OCI-LY3 (cell line): Measurements from ENCODE around the gene MBIP.

Experiments used
- H2AFZ ChIP-seq: fragments of 200-600, 300-600 bp; shearing (Covaris generic); 2 replicates; pipeline ENCODE4 v1.6.0; 2014; ENCODE audit warnings: antibody characterized with exemption, low read depth, low read length
- H3K27ac ChIP-seq: fragments of 200-600, 300-600 bp; sonication (generic); 2 replicates; pipeline ENCODE4 v1.5.1; 2014; ENCODE audit warnings: mild to moderate bottlenecking, low read length, moderate library complexity, mixed read lengths
- H3K27me3 ChIP-seq: fragments of 200-600, 300-600 bp; sonication (generic); 2 replicates; pipeline ENCODE4 v1.6.1; 2014; ENCODE audit warnings: low read depth, low read length, mixed read lengths
- H3K36me3 ChIP-seq: fragments of 200-600, 300-600 bp; sonication (generic); replicated peaks from 2 replicates; pipeline ENCODE3; 2014; ENCODE audit warnings: low read depth, low read length, mixed read lengths
- H3K4me1 ChIP-seq: fragments of 300-600, 200-600 bp; sonication (generic); 2 replicates; pipeline ENCODE4 v1.6.1; 2014; ENCODE audit warnings: low read length, mixed read lengths
- H3K4me2 ChIP-seq: fragments of 200-600, 300-600 bp; sonication (generic); 2 replicates; pipeline ENCODE4 v1.6.1; 2014; ENCODE audit warnings: low read length, mixed read lengths
- H3K4me3 ChIP-seq: fragments of 300-600, 200-600 bp; sonication (generic); 2 replicates; pipeline ENCODE4 v1.5.1; 2014; ENCODE audit warnings: antibody characterized with exemption, mild to moderate bottlenecking, low read length, moderate library complexity
- H3K79me2 ChIP-seq: fragments of 300-600, 200-600 bp; shearing (Covaris generic); 2 replicates; pipeline ENCODE4 v1.6.1; 2014; ENCODE audit warnings: mild to moderate bottlenecking, low read length, mixed read lengths
- H3K9ac ChIP-seq: fragments of 300-600, 200-600 bp; shearing (Covaris generic); 2 replicates; pipeline ENCODE4 v1.6.0; 2014; ENCODE audit warnings: mild to moderate bottlenecking, low read length, moderate library complexity
- H3K9me3 ChIP-seq: fragments of 200-600, 300-600 bp; shearing (Covaris generic); 2 replicates; pipeline ENCODE4 v1.6.1; 2014; ENCODE audit warnings: low read length, mixed read lengths; ENCODE audit not compliant: insufficient read depth
- H4K20me1 ChIP-seq: fragments of 200-600, 300-600 bp; sonication (generic); 2 replicates; pipeline ENCODE4 v1.6.1; 2016; ENCODE audit warnings: low read length, mixed read lengths; ENCODE audit not compliant: insufficient read depth
- CTCF ChIP-seq: fragments of 200-600, 300-600 bp; sonication (generic); IDR thresholded peaks from 2 replicates; pipeline ENCODE4 v1.5.1; 2014; ENCODE audit warnings: antibody characterized with exemption, low read length, low read depth
- EZH2phosphoT487 ChIP-seq: fragments of 200-600 bp; shearing (Covaris generic); IDR thresholded peaks from 2 replicates; pipeline ENCODE4 v1.6.1; 2018; ENCODE audit warnings: antibody characterized with exemption, mixed run types, low read depth

Gene MBIP

GRCh38 chr14:36315159-36315853 lies 5.1 kb downstream of the MBIP start:
- Histone ChIP-seq H4K20me1 (peaks cover 21% of the 10 kb centered on the region), H3K79me2 (peaks cover 70% of the 10 kb centered on the region), H3K36me3 (peaks cover 27% of the 10 kb centered on the region), H3K4me1 (peaks cover 53% of the 10 kb centered on the region), H3K9ac (peak overlapping the region; percentile 41), H3K27ac (peak overlapping the region; percentile 74), H3K9me3 (no peaks in the 10 kb centered on the region), H3K4me3 (peak overlapping the region; percentile 63), H2AFZ (no peak overlapping the region), H3K4me2 (peak overlapping the region; percentile 85), H3K27me3 (no peaks in the 10 kb centered on the region)
- TF ChIP-seq CTCF (no peak), EZH2phosphoT487 (no peak)

- Histone ChIP-seq H3K27ac (peak overlapping the region; percentile 74; the same call in 1 of the 2 replicates), H3K4me2 (peak overlapping the region; percentile 85), H4K20me1 (peaks cover 21% of the 10 kb centered on the region), H3K9ac (0 out of 2 replicates have a peak overlapping the region, but pooled peaks have one; percentile 41), H3K9me3 (no peaks in the 10 kb centered on the region), H3K79me2 (peaks cover 56% of the 10 kb centered on the region), H3K36me3 (peaks cover 38% of the 10 kb centered on the region), H3K4me3 (no peak overlapping the region), H3K4me1 (peaks cover 53% of the 10 kb centered on the region), H3K27me3 (no peaks in the 10 kb centered on the region), H2AFZ (no peak overlapping the region)
- TF ChIP-seq EZH2phosphoT487 (no peak), CTCF (peak; percentile 42; the same call in 1 of the 2 replicates)
These were observed 6.5 kb downstream of the MBIP start for GRCh38 chr14:36313898-36314297.

GRCh38 chr14:36313206-36313605 lies 7.2 kb downstream of the MBIP start:
- Histone ChIP-seq H3K4me2 (no peak overlapping the region), H3K9ac (no peak overlapping the region), H2AFZ (no peak overlapping the region), H3K4me1 (peaks cover 48% of the 10 kb centered on the region), H3K4me3 (no peak overlapping the region), H3K9me3 (no peaks in the 10 kb centered on the region), H3K36me3 (peaks cover 42% of the 10 kb centered on the region), H3K79me2 (peaks cover 49% of the 10 kb centered on the region), H4K20me1 (peaks cover 21% of the 10 kb centered on the region), H3K27ac (no peak overlapping the region), H3K27me3 (no peaks in the 10 kb centered on the region)
- no peak for TF ChIP-seq CTCF
- TF ChIP-seq EZH2phosphoT487: no peak

GRCh38 chr14:36306836-36307235 lies 13.6 kb downstream of the MBIP start:
- H3K9ac ChIP-seq: no peak overlapping the region
- H3K9me3 ChIP-seq: no peaks in the 10 kb centered on the region
- TF ChIP-seq EZH2phosphoT487: no peak
- no peak for TF ChIP-seq CTCF
- H3K4me1 ChIP-seq: no peaks in the 10 kb centered on the region
- no peak overlapping the region for H3K27ac ChIP-seq
- peaks cover 63% of the 10 kb centered on the region for H3K36me3 ChIP-seq
- H3K4me2 ChIP-seq: no peak overlapping the region
- H4K20me1 ChIP-seq: no peaks in the 10 kb centered on the region
- no peak overlapping the region for H3K4me3 ChIP-seq
- H2AFZ ChIP-seq: no peak overlapping the region
- H3K79me2 ChIP-seq: no peaks in the 10 kb centered on the region
- no peaks in the 10 kb centered on the region for H3K27me3 ChIP-seq
